Measurements from ENCODE around the gene TFAP2E. TPM values are rescaled to one million over a fixed set of nuclear protein-coding genes. Genes with fewer than 3 reads are reported as not detected.

TFAP2E gene
- total RNA-seq, 1 experiment from 2014 or later: 0.40 TPM

GRCh38 chr1:35637401-35637809 lies 64.3 kb downstream of the TFAP2E start:
- no peak for DNase-seq (ENCODE audit: extremely low read depth, low read depth)

- no peak for DNase-seq (ENCODE audit: extremely low read depth, low read depth)
Observed at GRCh38 chr1:35640380-35641232, 67.5 kb downstream of the TFAP2E start.

GRCh38 chr1:35641233-35641866 lies 68.2 kb downstream of the TFAP2E start, which contains the start of gene PSMB2:
TSS of gene PSMB2 (minus strand) at chr1:35641526. CDS start at chr1:35641432, 94 bp downstream.
- DNase-seq (ENCODE audit: extremely low read depth, low read depth): peak; percentile 89

DNA sequence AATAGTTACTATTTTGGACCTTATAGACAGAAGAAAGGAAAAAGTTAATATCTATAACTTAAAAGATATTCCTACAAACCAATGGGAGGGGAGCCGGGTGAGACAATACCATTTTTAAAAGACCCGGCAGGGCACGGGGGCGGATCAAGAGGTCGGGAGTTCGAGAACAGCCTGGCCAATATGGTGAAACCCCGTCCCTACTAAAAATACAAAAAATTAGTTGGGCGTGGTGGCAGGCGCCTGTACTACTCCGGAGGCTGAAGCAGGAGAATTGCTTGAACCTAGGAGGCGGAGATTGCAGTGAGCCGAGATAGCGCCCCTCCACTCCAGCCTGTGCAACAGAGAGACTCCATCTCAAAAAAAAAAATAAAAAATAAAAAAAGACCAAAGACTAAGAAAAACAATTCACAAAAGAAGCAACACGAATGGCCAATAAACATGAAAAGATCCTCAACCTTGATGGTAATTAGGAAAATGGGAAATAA lies 69.4 kb downstream of the TFAP2E start:
- no peak for DNase-seq (ENCODE audit: extremely low read depth, low read depth)

- DNase-seq (ENCODE audit: extremely low read depth, low read depth): no peak
Observed at GRCh38 chr1:35644204-35644603, 71.1 kb downstream of the TFAP2E start.

Other genes with a start within 250 kb of the TFAP2E start
- 30.2 and 30.4 TPM in 2 replicates for gene KIAA0319L, start 15.9 kb upstream of the TFAP2E start, total RNA-seq (2014; rRNA removed; shearing (Covaris generic))
- 10.0 and 11.3 TPM in 2 replicates for gene NCDN, start 15.5 kb upstream of the TFAP2E start, total RNA-seq (2014; rRNA removed; shearing (Covaris generic))
- gene PSMB2, start 68.2 kb downstream of the TFAP2E start, total RNA-seq (2014; rRNA removed; shearing (Covaris generic)): 52.0 and 55.7 TPM in 2 replicates
- 5.1 and 5.5 TPM in 2 replicates for gene C1orf216, start 145.6 kb downstream of the TFAP2E start, total RNA-seq (2014; rRNA removed; shearing (Covaris generic))
- 8.2 and 9.2 TPM in 2 replicates for gene CLSPN, start 196.7 kb downstream of the TFAP2E start, total RNA-seq (2014; rRNA removed; shearing (Covaris generic))
- gene AGO4, start 234.7 kb downstream of the TFAP2E start, total RNA-seq (2014; rRNA removed; shearing (Covaris generic)): 8.1 and 9.3 TPM in 2 replicates

Data from NCI-H460 (cell line).